ENCODE results near the gene ITGB2.

Gene ITGB2

GRCh38 chr21:44897326-44898010, 23.2 kb downstream of the ITGB2 start:
- no peak for DNase-seq (ENCODE audit: low read depth)

- DNase-seq (ENCODE audit: low read depth) = no peak
Observed at GRCh38 chr21:44896561-44897286, 24.0 kb downstream of the ITGB2 start.

- DNase-seq (ENCODE audit: low read depth) = no peak
Observed at GRCh38 chr21:44895859-44896258, 24.8 kb downstream of the ITGB2 start.

- no peak for DNase-seq (ENCODE audit: low read depth)
Observed at GRCh38 chr21:44894687-44895302, 25.9 kb downstream of the ITGB2 start.

GRCh38 chr21:44893948-44894656, 26.6 kb downstream of the ITGB2 start:
- no peak for DNase-seq (ENCODE audit: low read depth)

- DNase-seq (ENCODE audit: low read depth) = no peak
Observed at GRCh38 chr21:44893278-44893556, 27.5 kb downstream of the ITGB2 start.

GRCh38 chr21:44892536-44893277, 28.0 kb downstream of the ITGB2 start:
- peak; percentile 76 for DNase-seq (ENCODE audit: low read depth)

GRCh38 chr21:44892095-44892494, 28.6 kb downstream of the ITGB2 start:
- no peak for DNase-seq (ENCODE audit: low read depth)

- no peak for DNase-seq (ENCODE audit: low read depth)
Observed at GRCh38 chr21:44891631-44892031, 29.1 kb downstream of the ITGB2 start.

GRCh38 chr21:44890961-44891541, 29.6 kb downstream of the ITGB2 start:
- no peak for DNase-seq (ENCODE audit: low read depth)

GRCh38 chr21:44890338-44890931, 30.3 kb downstream of the ITGB2 start:
- no peak for DNase-seq (ENCODE audit: low read depth)

- no peak for DNase-seq (ENCODE audit: low read depth)
Observed at GRCh38 chr21:44889625-44890337, 30.9 kb downstream of the ITGB2 start.

- no peak for DNase-seq (ENCODE audit: low read depth)
Observed at GRCh38 chr21:44888581-44889550, 31.8 kb downstream of the ITGB2 start.

GRCh38 chr21:44887807-44888580, 32.7 kb downstream of the ITGB2 start:
- DNase-seq (ENCODE audit: low read depth) = no peak

GRCh38 chr21:44887126-44887806, 33.4 kb downstream of the ITGB2 start:
- DNase-seq (ENCODE audit: low read depth) = no peak

GRCh38 chr21:44886113-44887075, 34.3 kb downstream of the ITGB2 start:
- DNase-seq (ENCODE audit: low read depth) = no peak

- DNase-seq (ENCODE audit: low read depth) = no peak
Observed at GRCh38 chr21:44885615-44886014, 35.1 kb downstream of the ITGB2 start.

Measured in activated T-cell treated with anti-CD3 and anti-CD28 coated beads for 1 hour (primary cell).